IMR-90 (cell line): ENCODE measurements around the gene PHACTR2. TPM values are rescaled to one million over a fixed set of nuclear protein-coding genes. Genes with fewer than 3 reads are reported as not detected.

ENCODE experiments used
- ATAC-seq: fragments of 200-7000 bp; cut with Tn5 transposase; 2 replicates; pipeline ENCODE4 v1.9.1; 2020; ENCODE audit warnings: low read depth, mild to moderate bottlenecking, moderate library complexity
- BruUV-seq: library from RNA; stranded (reverse); fragments of 400-500 nt; replicated peaks from 2 replicates; lab custom pipeline; 2021; lab: Mats Ljungman, UMichigan
- CTCF ChIA-PET: fragments of 300-600 bp; formaldehyde crosslinking; extraction: SDS; loops from one replicate; lab custom pipeline; 2021; ENCODE audit warnings: antibody characterized with exemption; lab: Yijun Ruan, JAX
- POLR2A ChIA-PET: fragments of 300-600 bp; sonication (Branson Sonifier 250); formaldehyde crosslinking; loops from one replicate; lab custom pipeline; 2022; ENCODE audit warnings: antibody characterized with exemption; ENCODE audit not compliant: unreplicated experiment; lab: Charles Lee
- DNase-seq: peaks from one replicate; pipeline ENCODE4 v3.0.0; 2013
- H2AFZ ChIP-seq: replicated peaks from 2 replicates; pipeline ENCODE3; 2013; ENCODE audit warnings: low read length, mild to moderate bottlenecking; ENCODE audit not compliant: poor library complexity
- H2AK5ac ChIP-seq: 2 replicates; pipeline ENCODE4 v1.6.1; 2013; ENCODE audit warnings: low read depth, low read length, inconsistent platforms
- H2AK9ac ChIP-seq: replicated peaks from 2 replicates; pipeline ENCODE3; 2013; ENCODE audit warnings: mild to moderate bottlenecking, low read depth, low read length, moderate library complexity; ENCODE audit not compliant: poor library complexity
- H2BK120ac ChIP-seq: 2 replicates; pipeline ENCODE4 v1.6.1; 2013; ENCODE audit warnings: low read depth, low read length, inconsistent platforms
- H2BK15ac ChIP-seq: 3 replicates; pipeline ENCODE4 v1.6.1; 2013; ENCODE audit warnings: low read depth, low read length, inconsistent platforms
- H2BK20ac ChIP-seq: 2 replicates; pipeline ENCODE4 v1.6.1; 2013; ENCODE audit warnings: low read depth, mild to moderate bottlenecking, inconsistent platforms, low read length, moderate library complexity
- H2BK5ac ChIP-seq: 2 replicates; pipeline ENCODE4 v1.6.1; 2013; ENCODE audit warnings: mild to moderate bottlenecking, low read depth, low read length, inconsistent platforms; ENCODE audit not compliant: poor library complexity, severe bottlenecking
- H3K14ac ChIP-seq: replicated peaks from 2 replicates; pipeline ENCODE4 v1.6.1; 2013; ENCODE audit warnings: low read depth, low read length, inconsistent platforms
- H3K18ac ChIP-seq: 2 replicates; pipeline ENCODE4 v1.6.1; 2013; ENCODE audit warnings: low read depth, low read length, control low read depth
- H3K23ac ChIP-seq: 2 replicates; pipeline ENCODE4 v1.6.1; 2013; ENCODE audit warnings: low read depth, low read length, inconsistent platforms
- H3K27ac ChIP-seq: 2 replicates; pipeline ENCODE4 v1.5.1; 2013; ENCODE audit warnings: mild to moderate bottlenecking, control low read depth, low read length; ENCODE audit not compliant: insufficient read depth
- H3K27me3 ChIP-seq: 2 replicates; pipeline ENCODE4 v1.6.1; 2013; ENCODE audit warnings: low read length; ENCODE audit not compliant: control insufficient read depth, insufficient read depth
- H3K36me3 ChIP-seq: 2 replicates; pipeline ENCODE4 v1.6.1; 2013; ENCODE audit warnings: low read length, mixed read lengths; ENCODE audit not compliant: control insufficient read depth, insufficient read depth
- H3K4ac ChIP-seq: 2 replicates; pipeline ENCODE4 v1.6.1; 2013; ENCODE audit warnings: low read depth, low read length, inconsistent platforms
- H3K4me1 ChIP-seq: 2 replicates; pipeline ENCODE4 v1.6.1; 2013; ENCODE audit warnings: low read length, mixed read lengths; ENCODE audit not compliant: control insufficient read depth, insufficient read depth
- H3K4me2 ChIP-seq: 2 replicates; pipeline ENCODE4 v1.6.1; 2013; ENCODE audit warnings: low read depth, mild to moderate bottlenecking, control low read depth, low read length, moderate library complexity
- H3K4me3 ChIP-seq: 2 replicates; pipeline ENCODE4 v1.5.1; 2013; ENCODE audit warnings: low read depth, mild to moderate bottlenecking, control low read depth, low read length, moderate library complexity; ENCODE audit not compliant: insufficient read depth
- H3K56ac ChIP-seq: 2 replicates; pipeline ENCODE4 v1.6.1; 2013; ENCODE audit warnings: low read length, inconsistent platforms; ENCODE audit not compliant: insufficient read depth; ENCODE audit errors: extremely low read depth
- H3K79me1 ChIP-seq, 2 experiments: 2 replicates each; pipeline ENCODE4 v1.6.1; 2013; ENCODE audit warnings: low read length in 2 of 2, inconsistent platforms in 1 of 2, low read depth in 1 of 2
- H3K9ac ChIP-seq: 2 replicates; pipeline ENCODE4 v1.6.1; 2013; ENCODE audit warnings: low read depth, low read length, control low read depth
- H3K9me1 ChIP-seq: 2 replicates; pipeline ENCODE4 v1.6.1; 2013; ENCODE audit warnings: low read length, inconsistent platforms; ENCODE audit not compliant: insufficient read depth
- H3K9me3 ChIP-seq: 2 replicates; pipeline ENCODE4 v1.6.1; 2013; ENCODE audit warnings: low read length; ENCODE audit not compliant: control insufficient read depth, insufficient read depth
- H4K20me1 ChIP-seq: 2 replicates; pipeline ENCODE4 v1.6.1; 2013; ENCODE audit warnings: low read length, inconsistent platforms; ENCODE audit not compliant: insufficient read depth
- H4K5ac ChIP-seq: 2 replicates; pipeline ENCODE4 v1.6.1; 2013; ENCODE audit warnings: mild to moderate bottlenecking, low read depth, low read length, control low read depth
- H4K8ac ChIP-seq, 2 experiments: 2 replicates each; pipeline ENCODE4 v1.6.1; 2013; ENCODE audit warnings: low read depth in 2 of 2, low read length in 2 of 2, control low read depth in 1 of 2, inconsistent platforms in 1 of 2
- H4K91ac ChIP-seq: 2 replicates; pipeline ENCODE4 v1.6.1; 2013; ENCODE audit warnings: low read depth, low read length, inconsistent platforms; ENCODE audit not compliant: insufficient read depth
- MAFK ChIP-seq: IDR thresholded peaks from 2 replicates; pipeline ENCODE4 v1.6.1; 2012; ENCODE audit warnings: low read depth, low read length, improper control_type of control experiment
- RCOR1 ChIP-seq: IDR thresholded peaks from 2 replicates; pipeline ENCODE4 v1.6.1; 2012; ENCODE audit warnings: mild to moderate bottlenecking, low read length, improper control_type of control experiment; ENCODE audit not compliant: insufficient replicate concordance
- RFX5 ChIP-seq: IDR thresholded peaks from 2 replicates; pipeline ENCODE4 v1.8.0; 2012; ENCODE audit warnings: low read depth, mild to moderate bottlenecking, low read length, moderate library complexity
- WGBS, 2 experiments: methylation state at CpG; one replicate each; pipeline versions ENCODE4 v1.1.5 to v1.1.7; 2013; ENCODE audit warnings: missing lambda C conversion rate in 2 of 2; ENCODE audit not compliant: insufficient read length in 1 of 2; ENCODE audit errors: extremely low coverage in 2 of 2; 5-methylcytosine and 5-hydroxymethylcytosine counted together
- dilution Hi-C: fragments of 300-500 bp; cut with HindIII; formaldehyde crosslinking; loops from one replicate; pipeline ENCODE4 v1.14.3; 2018; ENCODE audit warnings: low sequenced_read_pairs; ENCODE audit not compliant: unreplicated experiment
- in situ Hi-C: fragments of 300-500 bp; cut with MboI; formaldehyde crosslinking; loops from 3 replicates; pipeline ENCODE4 v1.14.3; 2019; ENCODE audit warnings: low sequenced_read_pairs, inconsistent platforms, mixed read lengths
- intact Hi-C: fragments of 100-400 bp; cut with micrococcal nuclease; formaldehyde crosslinking; loops from 2 replicates; pipeline ENCODE4 v1.10.0; 2022
- polyA plus RNA-seq, 3 experiments: library from polyadenylated mRNA; depleted of rRNA; stranded (reverse); fragments of >200 nt; gene quantifications; 2 replicates each; pipeline ENCODE4 v1.2.3, GENCODE V29; 2012; ENCODE audit warnings: low replicate concordance in 1 of 3
- total RNA-seq: library from RNA; depleted of rRNA; stranded (reverse); fragments of >200 nt; gene quantifications from 2 replicates; pipeline ENCODE4 v1.2.3, GENCODE V29; 2012

The PHACTR2 gene
- total and polyA plus RNA-seq, 2 of the 4 experiments (the other 2 are of a cell fraction): 14.5 to 74.2 TPM

DNA sequence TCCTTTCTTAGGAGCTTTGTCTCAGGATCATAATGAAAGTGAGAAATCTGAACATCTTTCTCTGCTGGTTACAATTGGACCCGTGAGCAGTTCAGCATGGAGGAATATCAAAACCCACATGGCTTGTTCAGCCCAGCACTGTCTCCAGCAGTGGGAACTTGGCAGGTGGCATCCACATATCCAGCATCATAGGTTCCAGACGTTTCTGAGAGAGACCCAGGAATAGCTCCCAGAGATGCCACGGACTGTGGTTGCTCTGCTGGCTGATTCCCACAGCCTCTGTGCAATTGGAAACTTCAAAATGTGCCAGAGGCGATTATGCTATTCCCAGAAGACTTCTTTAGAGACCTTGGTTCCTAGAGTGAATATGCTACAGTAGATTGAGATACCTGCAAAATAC is 76.4 kb downstream of the PHACTR2 start:
- peaks cover 15% of the 10 kb centered on the region for H3K9me1 ChIP-seq
- no peak overlapping the region for H3K18ac ChIP-seq
- H3K23ac ChIP-seq: no peak overlapping the region
- BruUV-seq: no TSS peak
- 0 out of 2 replicates have a peak overlapping the region, but pooled peaks have one; percentile 23 for H4K91ac ChIP-seq
- no peak overlapping the region for H3K4ac ChIP-seq
- H4K8ac ChIP-seq: no peak overlapping the region
- DNase-seq (no peak), ATAC-seq (no peak)
- dilution Hi-C loops (no loop called here), in situ Hi-C loops (no loop called here), intact Hi-C loops (no loop called here)
- H2AK5ac ChIP-seq: no peak overlapping the region
- H2BK20ac ChIP-seq: no peak overlapping the region
- H3K27me3 ChIP-seq: no peaks in the 10 kb centered on the region
- H3K4me3 ChIP-seq: no peak overlapping the region
- H3K9me3 ChIP-seq: no peaks in the 10 kb centered on the region
- H2BK120ac ChIP-seq: no peak overlapping the region
- H3K14ac ChIP-seq: no peak overlapping the region
- no peak overlapping the region for H2AK9ac ChIP-seq
- H3K56ac ChIP-seq: no peak overlapping the region
- no peak overlapping the region for H2BK5ac ChIP-seq
- POLR2A ChIA-PET: no interaction called here
- H3K36me3 ChIP-seq: peaks cover 21% of the 10 kb centered on the region
- no peak overlapping the region for H4K5ac ChIP-seq
- no peak overlapping the region for H3K27ac ChIP-seq
- CTCF ChIA-PET: no interaction called here
- TF ChIP-seq RCOR1 (no peak), RFX5 (no peak), MAFK (no peak)
- H3K9ac ChIP-seq: no peak overlapping the region
- H2AFZ ChIP-seq: no peak overlapping the region
- no peak overlapping the region for H3K4me2 ChIP-seq
- H2BK15ac ChIP-seq: no peak overlapping the region
- 100% methylated on average over 1 of the region's 4 CpGs; no CpG with 5 or more reads in 1 of the 2 experiments for WGBS, 2 experiments
- no peaks in the 10 kb centered on the region for H4K20me1 ChIP-seq
- H3K79me1 ChIP-seq: peaks cover 9 to 40% of the 10 kb centered on the region in 2 experiments
- peaks cover 2% of the 10 kb centered on the region; the same call in 1 of the 2 replicates for H3K4me1 ChIP-seq
